K562 (cell line): ENCODE measurements around the gene ZNF609. TPM values are rescaled to one million over a fixed set of nuclear protein-coding genes. Genes with fewer than 3 reads are reported as not detected.

Experiments
- ATF2 ChIP-seq: sonication (generic); formaldehyde crosslinking; IDR thresholded peaks from 2 replicates; pipeline ENCODE4 v1.8.1; 2022; ENCODE audit warnings: missing genetic modification reagents
- BRF1 ChIP-seq: IDR thresholded peaks from 3 replicates; pipeline ENCODE4 v1.6.1; 2011; ENCODE audit warnings: borderline replicate concordance, mild to moderate bottlenecking; ENCODE audit not compliant: insufficient read length; ENCODE audit errors: extremely low read depth
- CEBPB ChIP-seq: fragments of 450-650 bp; IDR thresholded peaks from 2 replicates; pipeline ENCODE4 v1.6.1; 2016; ENCODE audit warnings: missing genetic modification characterization, missing compliant biosample characterization
- E2F4 ChIP-seq: sonication (generic); formaldehyde crosslinking; IDR thresholded peaks from 2 replicates; pipeline ENCODE4 v1.8.0; 2022; ENCODE audit warnings: mild to moderate bottlenecking, low read depth, missing genetic modification reagents
- ESRRA ChIP-seq: fragments of 450-650 bp; IDR thresholded peaks from 2 replicates; pipeline ENCODE4 v1.6.1; 2014; ENCODE audit warnings: low read depth, mild to moderate bottlenecking, moderate library complexity, borderline replicate concordance
- HNRNPK ChIP-seq: fragments of 200-400 bp; formaldehyde crosslinking; IDR thresholded peaks from one replicate; pipeline ENCODE4 v1.6.1; 2018; ENCODE audit warnings: mild to moderate bottlenecking, low read depth, low read length; ENCODE audit not compliant: poor library complexity, severe bottlenecking
- NFATC3 ChIP-seq: fragments of 450-650 bp; IDR thresholded peaks from 2 replicates; pipeline ENCODE4 v1.6.1; 2017; ENCODE audit warnings: mild to moderate bottlenecking
- NR2C2 ChIP-seq, 2 experiments: fragments of 200-800 bp in 1 of 2; sonication (Bioruptor generic) in 1 of 2; sonication (generic) in 1 of 2; formaldehyde crosslinking in 1 of 2; IDR thresholded peaks; 2 replicates each; pipeline versions ENCODE4 v1.6.1 to v1.8.0; 2016 to 2022; ENCODE audit warnings: mild to moderate bottlenecking in 1 of 2, missing compliant biosample characterization in 1 of 2, missing genetic modification characterization in 1 of 2, missing genetic modification reagents in 1 of 2
- PML ChIP-seq: IDR thresholded peaks from 2 replicates; pipeline ENCODE4 v1.6.1; 2012; ENCODE audit warnings: low read length, inconsistent platforms
- RNF2 ChIP-seq: sonication (generic); IDR thresholded peaks from 2 replicates; pipeline ENCODE4 v1.6.1; 2016
- SAFB2 ChIP-seq: fragments of 200-400 bp; formaldehyde crosslinking; IDR thresholded peaks from 2 replicates; pipeline ENCODE4 v1.6.1; 2018; ENCODE audit warnings: borderline replicate concordance, low read length, low read depth, moderate library complexity; ENCODE audit not compliant: severe bottlenecking
- SMAD1 ChIP-seq: fragments of 150-350 bp; IDR thresholded peaks from 2 replicates; pipeline ENCODE4 v1.6.1; 2014; ENCODE audit warnings: low read length, low read depth; ENCODE audit not compliant: partially characterized antibody
- SREBF2 ChIP-seq: sonication (generic); formaldehyde crosslinking; IDR thresholded peaks from 2 replicates; pipeline ENCODE4 v1.4.0; 2020; ENCODE audit warnings: mild to moderate bottlenecking, missing genetic modification reagents
- YY1 ChIP-seq, 3 experiments: IDR thresholded peaks; 2 replicates each; pipeline ENCODE4 v1.6.1; 2011; ENCODE audit warnings: low read length in 2 of 3, mild to moderate bottlenecking in 2 of 3, moderate library complexity in 2 of 3, borderline replicate concordance in 1 of 3, control low read depth in 1 of 3, low read depth in 1 of 3; ENCODE audit not compliant: insufficient read depth in 3 of 3, insufficient replicate concordance in 2 of 3, control insufficient read depth in 1 of 3, insufficient read length in 1 of 3; ENCODE audit errors: extremely low read depth in 1 of 3
- ZBTB17 ChIP-seq: fragments of 450-650 bp; formaldehyde crosslinking; IDR thresholded peaks from 2 replicates; pipeline ENCODE4 v1.4.0; 2020; ENCODE audit warnings: mild to moderate bottlenecking
- ZFPM2 ChIP-seq: fragments of 250-450 bp; sonication (Bioruptor Pico); IDR thresholded peaks from 2 replicates; pipeline ENCODE4 v1.5.1; 2022; ENCODE audit warnings: mild to moderate bottlenecking
- ZNF133 ChIP-seq: fragments of 250-450 bp; sonication (Bioruptor Pico); IDR thresholded peaks from 2 replicates; pipeline ENCODE4 v1.4.0; 2020; ENCODE audit warnings: mild to moderate bottlenecking
- ZNF134 ChIP-seq: fragments of 250-450 bp; sonication (Bioruptor Pico); conservative IDR thresholded peaks from 2 replicates; pipeline ENCODE4 v1.4.0; 2020
- ZNF212 ChIP-seq: fragments of 450-650 bp; formaldehyde crosslinking; IDR thresholded peaks from 2 replicates; pipeline ENCODE4 v1.4.0; 2020; ENCODE audit warnings: mild to moderate bottlenecking
- ZNF347 ChIP-seq: fragments of 450-650 bp; formaldehyde crosslinking; IDR thresholded peaks from 2 replicates; pipeline ENCODE4 v1.4.0; 2020; ENCODE audit warnings: low read depth, mild to moderate bottlenecking, moderate library complexity
- ZNF354B ChIP-seq: fragments of 250-450 bp; sonication (Bioruptor Pico); IDR thresholded peaks from 2 replicates; pipeline ENCODE4 v1.4.0; 2020
- ZNF436 ChIP-seq: fragments of 250-450, 450-650 bp; sonication (Bioruptor Pico); formaldehyde crosslinking; IDR thresholded peaks from 2 replicates; pipeline ENCODE4 v1.7.0; 2020; ENCODE audit warnings: mild to moderate bottlenecking
- ZNF551 ChIP-seq: fragments of 250-450 bp; sonication (Bioruptor Pico); IDR thresholded peaks from 2 replicates; pipeline ENCODE4 v1.5.0; 2021; ENCODE audit warnings: mild to moderate bottlenecking, moderate library complexity
- ZNF79 ChIP-seq: fragments of 250-450 bp; sonication (Bioruptor Pico); IDR thresholded peaks from 2 replicates; pipeline ENCODE4 v1.4.0; 2020; ENCODE audit warnings: low read depth, mild to moderate bottlenecking, moderate library complexity
- ZZZ3 ChIP-seq: fragments of 450-650 bp; IDR thresholded peaks from 2 replicates; pipeline ENCODE4 v1.6.1; 2016; ENCODE audit warnings: antibody characterized with exemption, mild to moderate bottlenecking, moderate library complexity
- polyA plus RNA-seq, 8 experiments: library from polyadenylated mRNA; depleted of rRNA in 4 of 8; stranded (reverse) in 5 of 8; unstranded in 3 of 8; fragments of >200 nt; fragmentation: Nextera tagmentation in 2 of 8; fragmentation: Illumina TruSeq in 1 of 8; extraction: Ambion mirVana in 2 of 8; extraction: Trizol in 1 of 8; gene quantifications; 2 replicates each; pipeline versions ENCODE4 v1.2.1 to v1.2.3, GENCODE V29; 2011 to 2014; ENCODE audit warnings: inconsistent platforms in 1 of 8, missing spikeins in 1 of 8
- total RNA-seq, 7 experiments: library from RNA; depleted of rRNA in 6 of 7; stranded (reverse); fragments of >200 nt in 6 of 7; fragmentation: Illumina TruSeq in 2 of 7; extraction: Trizol in 2 of 7; gene quantifications; 2 replicates each; pipeline versions ENCODE4 v1.2.1 to v1.2.3, GENCODE V29; 2011 to 2021; ENCODE audit warnings: low replicate concordance in 1 of 7
- TF ChIP-seq, protein P1 (sequence below): fragments of 450-650 bp; IDR thresholded peaks from 2 replicates; pipeline ENCODE4 v1.6.1; 2016; ENCODE audit warnings: missing biosample characterization, missing genetic modification characterization
- TF ChIP-seq, protein P2 (sequence below): sonication (generic); formaldehyde crosslinking; IDR thresholded peaks from 2 replicates; pipeline ENCODE4 v1.8.0; 2022; ENCODE audit warnings: mild to moderate bottlenecking, missing genetic modification reagents

ZNF609 gene
- total and polyA plus RNA-seq, 9 of the 15 experiments (the other 6 are each of a cell fraction or from before 2014, with no cell fraction given), result 3.0 to 38.7 (median 17.8) TPM

DNA sequence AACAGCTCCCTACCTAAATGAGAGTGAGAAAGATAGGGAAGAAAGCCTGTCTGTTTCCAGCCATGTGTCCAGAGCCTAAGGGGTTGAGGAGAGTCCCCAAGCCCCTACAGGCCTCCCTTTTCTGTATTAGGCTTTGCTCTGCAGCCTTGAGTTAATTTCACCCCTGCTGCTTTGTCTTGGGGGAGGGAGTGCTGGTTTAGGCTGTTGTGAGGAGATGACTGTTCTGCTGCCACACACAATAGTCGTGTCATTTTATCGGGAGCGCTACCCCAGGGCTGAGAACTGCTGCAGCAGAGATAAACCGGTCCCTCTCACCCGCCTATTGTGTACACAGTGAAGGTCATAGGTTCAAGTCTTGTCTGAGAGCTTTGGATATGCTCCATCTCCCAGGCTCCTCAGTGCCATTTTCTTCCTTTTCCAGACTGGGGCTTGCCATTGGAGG, 1.4 kb downstream of the ZNF609 start (continued):
- TF ChIP-seq, protein P1, sequence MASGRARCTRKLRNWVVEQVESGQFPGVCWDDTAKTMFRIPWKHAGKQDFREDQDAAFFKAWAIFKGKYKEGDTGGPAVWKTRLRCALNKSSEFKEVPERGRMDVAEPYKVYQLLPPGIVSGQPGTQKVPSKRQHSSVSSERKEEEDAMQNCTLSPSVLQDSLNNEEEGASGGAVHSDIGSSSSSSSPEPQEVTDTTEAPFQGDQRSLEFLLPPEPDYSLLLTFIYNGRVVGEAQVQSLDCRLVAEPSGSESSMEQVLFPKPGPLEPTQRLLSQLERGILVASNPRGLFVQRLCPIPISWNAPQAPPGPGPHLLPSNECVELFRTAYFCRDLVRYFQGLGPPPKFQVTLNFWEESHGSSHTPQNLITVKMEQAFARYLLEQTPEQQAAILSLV, result no peak
- TF ChIP-seq ZNF133 (CRISPR knock-in tag), result no peak
- TF ChIP-seq NFATC3, result no peak
- TF ChIP-seq ZNF354B, result no peak
- TF ChIP-seq SMAD1, result no peak
- no peak for TF ChIP-seq ZNF436 (CRISPR knock-in tag)
- no peak for TF ChIP-seq ZNF551
- TF ChIP-seq, protein P2, sequence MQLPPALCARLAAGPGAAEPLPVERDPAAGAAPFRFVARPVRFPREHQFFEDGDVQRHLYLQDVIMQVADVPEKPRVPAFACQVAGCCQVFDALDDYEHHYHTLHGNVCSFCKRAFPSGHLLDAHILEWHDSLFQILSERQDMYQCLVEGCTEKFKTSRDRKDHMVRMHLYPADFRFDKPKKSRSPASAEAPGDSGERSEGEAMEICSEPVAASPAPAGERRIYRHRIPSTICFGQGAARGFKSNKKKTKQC (CRISPR knock-in tag), result no peak
- peak; percentile 72 for TF ChIP-seq RNF2
- no peak for TF ChIP-seq ZNF347 (CRISPR knock-in tag)
- peak; percentile 81; the same call in 1 of the 2 replicates for TF ChIP-seq ESRRA
- TF ChIP-seq NR2C2 (CRISPR knock-in tag; IDR thresholded peaks at IDR 0.05), result no peak
- TF ChIP-seq NR2C2 (tag; IDR thresholded peaks at IDR 0.05), result peak; percentile 73
- TF ChIP-seq PML, result peak; percentile 74
- TF ChIP-seq ATF2, result no peak
- TF ChIP-seq ZBTB17 (CRISPR knock-in tag), result no peak
- no peak for TF ChIP-seq E2F4 (CRISPR knock-in tag)
- TF ChIP-seq SREBF2 (CRISPR knock-in tag), result no peak
- TF ChIP-seq ZNF79 (CRISPR knock-in tag), result no peak
- no peak for TF ChIP-seq ZNF212 (CRISPR knock-in tag)
- no peak for TF ChIP-seq YY1 (IDR thresholded peaks at IDR 0.05; ENCODE audit: borderline replicate concordance in 1 of 3, control insufficient read depth in 1 of 3, extremely low read depth in 1 of 3, insufficient read depth in 3 of 3, insufficient read length in 1 of 3, insufficient replicate concordance in 2 of 3, low read depth in 1 of 3, low read length in 2 of 3)
- no peak for TF ChIP-seq ZNF134 (CRISPR knock-in tag)
- no peak for TF ChIP-seq SAFB2
- no peak for TF ChIP-seq HNRNPK
- TF ChIP-seq ZZZ3, result no peak
- no peak for TF ChIP-seq CEBPB
- TF ChIP-seq ZFPM2 (CRISPR knock-in tag), result no peak
- no peak for TF ChIP-seq BRF1
